Measurements from ENCODE around the gene RASGRP1.

Gene RASGRP1

GRCh38 chr15:38518084-38518483 lies 46.5 kb downstream of the RASGRP1 start:
- no peak for TF ChIP-seq GATA1 (IDR thresholded peaks at IDR 0.05; ENCODE audit: low read depth, low read length)
- TF ChIP-seq POLR2A (IDR thresholded peaks at IDR 0.05; ENCODE audit: low read length): no peak
- DNase-seq: no peak

GRCh38 chr15:38517312-38517975 lies 47.2 kb downstream of the RASGRP1 start:
- TF ChIP-seq GATA1 (IDR thresholded peaks at IDR 0.05; ENCODE audit: low read depth, low read length): no peak
- TF ChIP-seq POLR2A (IDR thresholded peaks at IDR 0.05; ENCODE audit: low read length): no peak
- DNase-seq: no peak

- no peak for TF ChIP-seq POLR2A (IDR thresholded peaks at IDR 0.05; ENCODE audit: low read length)
- no peak for TF ChIP-seq GATA1 (IDR thresholded peaks at IDR 0.05; ENCODE audit: low read depth, low read length)
- DNase-seq: no peak
These were observed 48.0 kb downstream of the RASGRP1 start for GRCh38 chr15:38516626-38517025.

GRCh38 chr15:38514601-38515000 lies 50.0 kb downstream of the RASGRP1 start:
- no peak for TF ChIP-seq POLR2A (IDR thresholded peaks at IDR 0.05; ENCODE audit: low read length)
- TF ChIP-seq GATA1 (IDR thresholded peaks at IDR 0.05; ENCODE audit: low read depth, low read length): no peak
- no peak for DNase-seq

- DNase-seq: peak; percentile 30 to 59
- TF ChIP-seq POLR2A (IDR thresholded peaks at IDR 0.05; ENCODE audit: low read length) (no peak), GATA1 (IDR thresholded peaks at IDR 0.05; ENCODE audit: low read depth, low read length) (no peak)
These were observed 51.7 kb downstream of the RASGRP1 start for GRCh38 chr15:38512901-38513300.

- no peak for TF ChIP-seq POLR2A (IDR thresholded peaks at IDR 0.05; ENCODE audit: low read length)
- no peak for TF ChIP-seq GATA1 (IDR thresholded peaks at IDR 0.05; ENCODE audit: low read depth, low read length)
- DNase-seq: no peak
These were observed 55.5 kb downstream of the RASGRP1 start for GRCh38 chr15:38509152-38509551.

- TF ChIP-seq POLR2A (IDR thresholded peaks at IDR 0.05; ENCODE audit: low read length) (no peak), GATA1 (IDR thresholded peaks at IDR 0.05; ENCODE audit: low read depth, low read length) (no peak)
- DNase-seq: peak; percentile 21 to 55
These were observed 56.0 kb downstream of the RASGRP1 start for GRCh38 chr15:38508647-38509046.

- no peak for TF ChIP-seq GATA1 (IDR thresholded peaks at IDR 0.05; ENCODE audit: low read depth, low read length)
- no peak for TF ChIP-seq POLR2A (IDR thresholded peaks at IDR 0.05; ENCODE audit: low read length)
- no peak for DNase-seq
These were observed 57.0 kb downstream of the RASGRP1 start for GRCh38 chr15:38507570-38507969.

- TF ChIP-seq POLR2A (IDR thresholded peaks at IDR 0.05; ENCODE audit: low read length): no peak
- no peak for TF ChIP-seq GATA1 (IDR thresholded peaks at IDR 0.05; ENCODE audit: low read depth, low read length)
- no peak for DNase-seq
These were observed 57.6 kb downstream of the RASGRP1 start for GRCh38 chr15:38506997-38507396.

- no peak for DNase-seq
These were observed 59.7 kb downstream of the RASGRP1 start for GRCh38 chr15:38504680-38505467.

GRCh38 chr15:38503496-38503895 lies 61.1 kb downstream of the RASGRP1 start:
- no peak for DNase-seq
- TF ChIP-seq GATA1 (IDR thresholded peaks at IDR 0.05; ENCODE audit: low read depth, low read length) (no peak), POLR2A (IDR thresholded peaks at IDR 0.05; ENCODE audit: low read length) (no peak)

More at GRCh38 chr15:38504680-38505467, 59.7 kb downstream of the RASGRP1 start:
- TF ChIP-seq POLR2A (IDR thresholded peaks at IDR 0.05; ENCODE audit: low read length): no peak
- TF ChIP-seq GATA1 (IDR thresholded peaks at IDR 0.05; ENCODE audit: low read depth, low read length): no peak

- no peak for DNase-seq
- TF ChIP-seq GATA1 (IDR thresholded peaks at IDR 0.05; ENCODE audit: low read depth, low read length) (no peak), POLR2A (IDR thresholded peaks at IDR 0.05; ENCODE audit: low read length) (no peak)
These were observed 65.0 kb downstream of the RASGRP1 start for GRCh38 chr15:38499651-38500050.

- no peak for DNase-seq
- TF ChIP-seq GATA1 (IDR thresholded peaks at IDR 0.05; ENCODE audit: low read depth, low read length) (no peak), POLR2A (IDR thresholded peaks at IDR 0.05; ENCODE audit: low read length) (no peak)
These were observed 68.5 kb downstream of the RASGRP1 start for GRCh38 chr15:38496151-38496550.

- no peak for DNase-seq
- TF ChIP-seq GATA1 (IDR thresholded peaks at IDR 0.05; ENCODE audit: low read depth, low read length) (no peak), POLR2A (IDR thresholded peaks at IDR 0.05; ENCODE audit: low read length) (no peak)
These were observed 74.2 kb downstream of the RASGRP1 start for GRCh38 chr15:38490242-38490922.

All from erythroblast (primary cell).